Subcutaneous preadipocyte (primary cell): ENCODE data around the gene TFPI2. TPM values are rescaled to one million over a fixed set of nuclear protein-coding genes. Genes with fewer than 3 reads are reported as not detected.

Experiments used
- small RNA-seq: library from RNA; depleted of rRNA; stranded (forward); fragments of <200 nt; gene quantifications from one replicate; pipeline ENCODE3, GENCODE V24; 2012
- total RNA-seq: library from RNA; depleted of rRNA; stranded (reverse); fragments of >200 nt; gene quantifications from 2 replicates; pipeline ENCODE4 v1.2.3, GENCODE V29; 2012

Gene TFPI2
- 53.3 and 369 TPM in 2 replicates for total RNA-seq

GRCh38 chr7:93890464-93891068, at the start of gene TFPI2:
TFPI2 (minus strand) TSS chr7:93890753; CDS start chr7:93890678, 75 bp downstream.

GRCh38 chr7:93921607-93922566, 31.3 kb upstream of the TFPI2 start, which contains the start of gene GNG11:
GNG11 (plus strand) TSS chr7:93921735; CDS start chr7:93922138, 403 bp downstream.

GRCh38 chr7:93906267-93906666, 15.7 kb upstream of the TFPI2 start, which contains the start of gene GNGT1:
GNGT1 (plus strand) TSS chr7:93906567; CDS start chr7:93906747, 180 bp downstream.

Small RNA genes lying within 50 kb of the gene (small RNA-seq; reads per million reads assigned to genes)
- gene AC002076.2 = not detected

Other genes starting within 250 kb of the TFPI2 start
- gene GNGT1, start 15.8 kb upstream of the TFPI2 start, total RNA-seq = not detected in 2 replicates
- 49.2 and 74.1 TPM in 2 replicates for gene GNG11, start 31.0 kb upstream of the TFPI2 start, total RNA-seq
- gene BET1, start 113.6 kb upstream of the TFPI2 start, total RNA-seq = 18.7 and 25.2 TPM in 2 replicates